Measurements from ENCODE around the gene PRR15L. TPM values are rescaled to one million over a fixed set of nuclear protein-coding genes. Genes with fewer than 3 reads are reported as not detected.

Gene PRR15L
- total and polyA plus RNA-seq, 2 of the 8 experiments (the other 6 are each of a cell fraction or from before 2014, with no cell fraction given) = 0.26 to 1.1 TPM

GRCh38 chr17:47956791-47957590 is 692 bp downstream of the PRR15L start (continued):
- TF ChIP-seq ATF2 (IDR thresholded peaks at IDR 0.05; ENCODE audit: low read length) = no peak

Measured in H1 (cell line).